Stimulated activated CD8-positive, alpha-beta memory T cell treated with anti-CD3 and anti-CD28 coated beads, Interleukin-7, amount 100 ng/mL, for 24 hours (primary cell): ENCODE data around the gene SLC26A9.

Source experiments
- DNase-seq: peaks from one replicate; pipeline ENCODE4 v3.0.0-alpha.2; 2020; ENCODE audit warnings: low read depth

Gene SLC26A9, protein sequence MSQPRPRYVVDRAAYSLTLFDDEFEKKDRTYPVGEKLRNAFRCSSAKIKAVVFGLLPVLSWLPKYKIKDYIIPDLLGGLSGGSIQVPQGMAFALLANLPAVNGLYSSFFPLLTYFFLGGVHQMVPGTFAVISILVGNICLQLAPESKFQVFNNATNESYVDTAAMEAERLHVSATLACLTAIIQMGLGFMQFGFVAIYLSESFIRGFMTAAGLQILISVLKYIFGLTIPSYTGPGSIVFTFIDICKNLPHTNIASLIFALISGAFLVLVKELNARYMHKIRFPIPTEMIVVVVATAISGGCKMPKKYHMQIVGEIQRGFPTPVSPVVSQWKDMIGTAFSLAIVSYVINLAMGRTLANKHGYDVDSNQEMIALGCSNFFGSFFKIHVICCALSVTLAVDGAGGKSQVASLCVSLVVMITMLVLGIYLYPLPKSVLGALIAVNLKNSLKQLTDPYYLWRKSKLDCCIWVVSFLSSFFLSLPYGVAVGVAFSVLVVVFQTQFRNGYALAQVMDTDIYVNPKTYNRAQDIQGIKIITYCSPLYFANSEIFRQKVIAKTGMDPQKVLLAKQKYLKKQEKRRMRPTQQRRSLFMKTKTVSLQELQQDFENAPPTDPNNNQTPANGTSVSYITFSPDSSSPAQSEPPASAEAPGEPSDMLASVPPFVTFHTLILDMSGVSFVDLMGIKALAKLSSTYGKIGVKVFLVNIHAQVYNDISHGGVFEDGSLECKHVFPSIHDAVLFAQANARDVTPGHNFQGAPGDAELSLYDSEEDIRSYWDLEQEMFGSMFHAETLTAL

DNA sequence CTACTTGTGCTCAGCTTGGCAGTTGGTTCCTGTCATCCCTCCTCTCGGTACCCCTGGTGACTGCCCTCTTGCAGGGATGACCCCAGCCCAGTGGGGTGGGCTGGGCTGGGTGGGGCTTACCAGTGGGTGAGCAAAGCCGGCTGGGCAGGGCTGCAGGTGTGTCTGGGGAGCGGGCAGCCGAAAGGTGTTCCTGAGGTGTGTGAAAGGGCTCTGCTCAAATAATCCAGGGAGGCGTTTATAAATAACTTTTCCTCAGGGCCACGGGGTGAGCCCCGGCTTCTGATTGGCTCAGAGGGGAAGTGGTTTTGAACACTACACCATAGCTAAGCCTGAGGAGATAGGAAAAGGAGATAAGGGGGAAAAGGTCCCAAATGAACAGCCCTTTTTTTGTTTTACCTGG is at the start of gene SLC26A9:
TSS of gene SLC26A9 (minus strand) at position 212 of the 400 bp plus-strand sequence. CDS start 7,636 bp downstream, outside the sequence.
- DNase-seq, result no peak

DNA sequence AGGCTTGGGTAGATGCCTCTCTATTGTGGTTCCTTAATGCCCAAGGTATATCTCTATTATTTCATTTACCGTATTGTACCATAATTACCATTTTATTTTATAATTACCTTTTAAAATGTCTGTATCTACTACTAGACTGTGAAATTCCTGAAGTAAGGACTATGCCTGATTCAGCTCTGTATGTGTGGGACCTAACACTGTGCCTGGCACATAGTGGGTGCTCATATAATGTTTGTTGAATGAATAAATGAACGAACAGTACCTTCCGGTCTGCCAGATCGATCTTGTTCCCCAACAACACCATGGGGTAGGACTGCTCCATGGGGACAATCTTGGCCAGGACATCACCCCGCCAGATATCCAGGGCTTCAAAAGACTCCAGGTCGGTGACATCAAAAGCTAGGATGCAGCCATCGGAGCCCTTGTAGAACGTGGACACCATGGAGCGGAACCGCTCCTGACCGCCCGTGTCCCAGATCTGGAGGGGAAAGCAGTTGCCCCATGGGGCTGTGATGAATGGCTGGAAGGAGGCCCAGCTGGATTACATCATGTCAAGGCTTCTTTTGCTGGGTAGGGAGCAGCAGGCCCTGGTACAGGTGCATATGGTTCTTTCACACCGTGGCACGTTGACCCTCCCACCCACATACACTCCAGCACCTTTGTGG is 49.1 kb upstream of the SLC26A9 start:
- no peak for DNase-seq

DNA sequence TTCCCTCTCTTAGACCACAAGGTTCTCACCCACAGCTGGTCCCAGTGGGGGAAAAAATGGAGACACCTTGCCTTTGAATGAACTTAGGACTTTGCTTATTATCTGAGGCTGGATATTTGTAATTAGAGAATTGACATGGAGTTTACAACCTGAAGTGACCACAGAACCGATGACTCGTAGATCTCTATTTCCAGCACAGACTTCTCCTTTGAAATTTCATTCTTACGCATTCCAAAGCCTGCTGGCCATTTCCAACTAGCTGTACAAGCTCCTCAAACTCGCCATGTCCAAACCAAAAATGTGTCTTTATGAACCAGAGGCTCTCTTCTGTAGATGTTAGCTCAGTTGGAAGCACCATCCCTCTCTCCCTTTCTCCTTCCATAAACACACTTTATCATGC is 48.0 kb upstream of the SLC26A9 start:
- DNase-seq, result no peak

DNA sequence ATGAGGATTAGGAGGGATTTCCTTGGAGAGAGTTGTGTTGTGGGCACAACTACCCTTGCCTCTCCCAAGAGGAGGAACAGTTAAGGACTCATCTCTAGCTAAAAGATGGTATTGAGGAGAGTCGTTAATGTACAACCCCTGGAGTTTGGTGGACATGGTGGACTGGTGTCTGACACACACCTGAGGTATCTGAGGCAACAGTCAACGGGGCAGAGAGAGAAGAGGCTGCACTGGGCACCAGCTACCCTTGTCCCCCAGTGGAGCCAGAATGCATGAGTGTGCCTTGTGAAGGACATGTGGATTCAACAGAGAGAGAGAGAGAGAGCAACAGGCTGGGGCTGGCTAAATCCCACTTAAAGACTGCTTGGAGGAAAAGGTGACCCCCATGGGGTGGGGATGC is 47.0 kb upstream of the SLC26A9 start:
- DNase-seq, result no peak

DNA sequence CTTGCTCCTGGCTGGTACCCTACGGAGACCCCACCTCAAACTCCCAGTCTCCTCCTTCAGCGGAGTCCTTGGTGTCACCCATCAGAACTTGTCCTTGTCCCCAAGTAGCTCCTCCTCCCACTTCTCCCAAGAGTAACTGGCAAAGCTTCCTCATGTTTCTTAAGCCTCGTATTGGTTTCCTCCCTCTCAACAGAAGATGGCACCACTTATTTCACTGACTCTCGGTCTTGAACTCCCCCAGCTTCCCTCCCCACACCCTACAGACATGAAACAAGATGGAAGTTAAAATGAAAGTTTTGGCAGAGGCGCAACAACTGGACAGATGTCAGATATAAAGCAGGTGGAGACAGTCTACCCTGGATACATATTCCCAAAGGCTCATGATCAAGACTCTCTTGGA is 46.5 kb upstream of the SLC26A9 start:
- DNase-seq, result no peak

DNA sequence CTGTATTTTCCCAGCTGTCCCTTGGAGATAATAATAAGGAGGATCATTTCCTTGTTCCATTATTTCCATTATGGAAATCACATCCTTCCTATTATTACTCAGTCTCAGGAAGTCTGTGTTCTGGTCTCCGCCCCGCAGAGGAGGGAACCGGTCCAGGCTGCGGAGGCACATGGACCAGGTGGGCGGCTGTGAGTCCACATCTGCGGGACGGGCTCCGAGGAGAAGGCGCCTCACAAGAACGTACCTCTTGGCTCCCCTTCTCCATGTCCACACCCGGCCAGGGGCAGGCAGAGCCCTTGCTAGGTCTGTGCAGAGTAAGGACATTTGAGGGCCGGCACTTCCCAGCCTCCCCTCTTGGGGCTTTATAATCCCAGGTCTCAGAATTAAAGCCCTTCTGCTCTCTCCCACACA is 45.3 kb upstream of the SLC26A9 start:
- DNase-seq, result no peak

DNA sequence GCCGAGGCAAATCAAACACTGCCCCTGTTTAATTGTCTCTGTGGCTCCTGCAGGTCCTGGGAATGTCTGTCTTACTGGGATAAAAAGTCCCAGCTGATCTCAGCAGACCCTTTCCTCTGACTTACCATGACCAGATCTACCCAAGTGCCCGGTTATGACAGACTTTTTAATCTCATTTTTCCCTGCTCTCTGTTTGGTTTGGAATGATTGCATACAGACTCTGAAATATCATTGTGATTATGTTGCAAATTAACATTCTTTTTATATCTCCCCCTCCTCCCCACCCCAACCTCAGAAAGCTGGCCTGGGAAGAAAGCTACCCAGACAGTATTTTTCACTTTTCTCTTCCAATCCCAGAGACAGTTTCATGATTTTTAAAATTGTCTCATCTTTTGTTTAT is 43.6 kb upstream of the SLC26A9 start:
- no peak for DNase-seq

DNA sequence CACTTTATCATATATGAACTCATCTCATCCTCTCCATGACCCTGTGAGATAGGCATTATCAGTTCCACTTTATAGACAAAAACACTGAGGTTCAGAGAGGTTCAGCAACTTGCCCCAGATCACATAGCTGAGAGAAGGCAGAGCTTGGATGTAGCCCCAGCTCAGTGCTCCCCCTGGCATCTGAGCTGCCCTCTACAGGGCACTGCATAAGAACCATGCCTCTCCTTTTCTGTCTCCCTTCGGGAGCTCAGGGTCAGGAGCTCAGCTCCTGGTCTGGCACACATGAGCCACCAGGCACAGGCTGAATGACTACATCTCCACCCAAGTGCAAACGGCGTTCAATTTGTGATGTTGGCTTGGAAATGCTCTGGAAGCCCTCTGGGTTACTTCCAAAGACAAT is 43.0 kb upstream of the SLC26A9 start:
- no peak for DNase-seq

DNA sequence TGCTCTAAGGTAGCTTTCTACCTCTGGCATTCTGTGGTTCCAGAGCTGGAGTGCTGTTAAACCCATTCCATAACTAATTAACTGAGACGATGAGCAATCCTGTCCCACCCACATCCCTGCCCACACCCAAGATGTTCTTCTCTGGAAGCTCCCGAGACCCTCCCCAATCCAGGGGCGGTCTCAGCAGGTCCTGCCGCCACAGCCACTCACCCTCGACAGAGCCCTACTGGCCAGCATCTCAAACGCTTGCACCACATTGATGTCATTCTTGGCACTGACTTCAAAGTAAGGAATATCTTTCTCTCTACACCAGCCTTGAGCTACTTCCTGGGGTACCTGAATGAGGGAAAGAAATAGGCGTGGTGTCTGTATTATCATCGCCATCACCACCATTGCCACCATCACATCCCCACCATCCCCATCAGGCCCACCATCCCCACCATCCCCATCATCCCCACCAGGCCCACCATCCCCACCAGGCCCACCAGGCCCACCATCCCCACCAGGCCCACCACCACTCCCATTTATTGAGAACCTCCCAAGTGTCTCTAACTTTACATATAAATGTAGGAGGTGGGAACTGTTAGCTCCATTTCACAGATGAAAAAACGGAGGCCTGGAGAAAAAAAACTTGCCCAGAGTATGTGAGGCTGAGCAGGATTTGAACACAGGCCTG is 42.2 kb upstream of the SLC26A9 start:
- no peak for DNase-seq

DNA sequence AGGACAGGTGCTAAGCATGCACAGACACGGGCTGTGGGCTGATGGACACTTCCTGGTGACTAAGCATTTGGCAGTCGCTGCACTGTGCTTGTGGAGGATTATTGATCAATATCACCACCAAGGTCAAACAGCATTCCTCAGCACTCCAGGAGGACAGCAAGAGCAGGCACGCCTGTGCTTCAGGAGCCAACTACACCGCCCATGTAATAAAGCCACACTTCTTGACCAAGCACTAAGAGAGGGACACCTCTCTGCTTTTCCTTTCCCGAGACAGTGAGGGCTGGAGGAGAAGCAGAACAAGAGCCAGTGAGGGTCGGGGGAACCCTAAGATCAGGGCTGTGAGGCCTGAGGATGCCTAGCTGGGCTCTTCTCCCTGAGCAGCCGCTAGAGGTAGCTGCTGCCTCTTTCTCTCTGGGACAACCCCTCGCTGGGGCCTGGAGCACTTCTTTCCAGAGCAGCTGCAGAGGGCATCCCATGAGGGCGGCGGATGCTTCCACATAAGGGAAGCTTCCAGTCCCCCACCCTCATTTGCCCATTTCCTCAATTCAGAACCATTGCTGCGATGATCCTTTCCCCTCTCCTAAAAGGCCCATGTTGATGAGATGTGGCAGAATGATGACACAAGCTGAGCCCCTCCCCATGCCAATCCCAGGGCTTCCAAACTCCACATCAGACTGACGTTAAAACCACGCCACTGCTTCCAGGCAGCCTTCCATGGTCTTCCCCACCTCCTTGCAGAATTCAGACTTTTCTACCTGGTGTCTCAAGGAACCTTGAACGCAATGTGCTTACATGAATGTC is 40.9 kb upstream of the SLC26A9 start:
- DNase-seq, result no peak

DNA sequence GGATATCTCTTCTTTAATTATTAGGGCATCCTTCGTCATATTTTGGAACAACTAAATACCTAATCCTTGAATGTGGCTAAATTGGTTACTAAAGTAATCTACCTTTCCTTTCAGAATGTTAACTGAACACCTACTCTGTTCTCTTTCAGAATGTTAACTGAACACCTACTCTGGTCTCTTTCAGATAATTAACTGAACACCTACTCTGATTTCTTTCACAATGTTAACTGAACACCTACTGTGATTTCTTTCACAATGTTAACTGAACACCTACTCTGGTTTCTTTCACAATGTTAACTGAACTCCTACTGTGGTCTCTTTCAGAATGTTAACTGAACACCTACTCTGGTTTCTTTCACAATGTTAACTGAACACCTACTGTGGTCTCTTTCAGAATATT is 38.0 kb upstream of the SLC26A9 start:
- DNase-seq, result no peak

DNA sequence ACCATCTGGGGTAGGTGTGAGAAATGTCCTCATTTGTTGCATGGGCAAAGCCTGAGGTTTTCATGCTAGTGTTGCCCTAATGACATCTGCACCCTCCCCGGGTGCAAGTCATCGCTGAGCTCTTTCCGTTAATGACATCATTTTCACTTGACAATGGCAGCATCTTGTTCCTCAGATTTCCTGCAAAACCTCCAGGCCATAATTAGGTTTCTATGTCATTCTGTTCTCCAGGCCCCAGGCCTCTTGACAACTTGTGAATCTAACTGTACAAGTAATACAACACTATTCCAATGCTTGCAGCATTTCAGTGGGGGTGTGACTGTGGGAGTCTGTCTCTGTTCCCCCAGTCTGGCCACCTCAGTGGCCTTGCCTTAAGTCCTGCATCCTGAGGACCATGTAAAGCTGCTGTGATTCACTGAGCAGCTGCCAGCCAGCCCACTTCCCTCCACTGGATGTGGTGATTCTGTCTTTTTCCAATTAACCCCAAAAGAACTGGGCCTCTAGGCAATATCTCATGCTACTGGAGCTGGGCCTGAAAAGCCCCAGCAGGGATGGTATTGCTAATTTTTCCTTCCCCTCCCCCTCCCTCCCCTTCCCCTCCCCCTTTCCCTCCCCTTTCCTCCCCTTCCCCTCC is 37.1 kb upstream of the SLC26A9 start:
- DNase-seq, result no peak

DNA sequence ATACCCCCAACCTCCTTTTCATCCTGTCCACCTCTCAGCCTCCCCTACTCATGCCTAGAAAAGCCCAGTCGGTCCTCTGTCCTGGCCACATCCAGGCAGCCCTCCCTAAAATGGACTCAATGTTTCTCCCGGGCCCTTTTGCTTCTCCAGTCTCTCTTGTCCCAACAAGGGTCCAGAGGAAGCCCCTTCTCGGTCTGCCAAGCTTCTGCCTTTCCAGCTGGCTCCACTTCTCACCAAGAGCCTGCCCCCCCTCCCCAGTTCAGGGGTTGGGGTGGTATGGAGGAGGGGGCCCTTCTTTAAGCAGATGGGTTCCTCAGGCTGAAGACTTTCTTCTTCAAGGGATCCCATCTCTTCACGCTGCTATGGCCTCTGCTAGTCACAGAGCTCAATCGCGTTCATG is 36.0 kb upstream of the SLC26A9 start:
- DNase-seq, result no peak

DNA sequence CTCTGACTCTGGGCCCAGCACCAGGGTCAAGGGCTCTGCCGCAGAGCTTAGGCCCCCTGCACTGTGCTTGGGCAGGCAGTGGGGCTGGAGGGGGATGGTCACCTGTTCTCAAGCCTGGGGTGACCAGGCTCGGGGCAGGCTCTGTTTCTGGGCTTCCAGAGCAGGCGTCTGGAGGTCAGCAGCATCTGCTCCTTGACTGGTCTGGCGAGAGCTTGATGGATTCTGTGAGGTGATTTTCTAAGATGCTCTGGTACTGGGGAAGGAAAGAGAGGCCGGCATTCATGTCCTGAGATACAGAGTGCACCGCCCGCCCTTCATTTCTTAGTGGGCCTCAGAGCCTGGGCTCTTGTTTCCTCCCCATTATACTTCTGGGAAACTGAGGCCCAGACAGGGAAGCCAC is 35.4 kb upstream of the SLC26A9 start:
- no peak for DNase-seq

DNA sequence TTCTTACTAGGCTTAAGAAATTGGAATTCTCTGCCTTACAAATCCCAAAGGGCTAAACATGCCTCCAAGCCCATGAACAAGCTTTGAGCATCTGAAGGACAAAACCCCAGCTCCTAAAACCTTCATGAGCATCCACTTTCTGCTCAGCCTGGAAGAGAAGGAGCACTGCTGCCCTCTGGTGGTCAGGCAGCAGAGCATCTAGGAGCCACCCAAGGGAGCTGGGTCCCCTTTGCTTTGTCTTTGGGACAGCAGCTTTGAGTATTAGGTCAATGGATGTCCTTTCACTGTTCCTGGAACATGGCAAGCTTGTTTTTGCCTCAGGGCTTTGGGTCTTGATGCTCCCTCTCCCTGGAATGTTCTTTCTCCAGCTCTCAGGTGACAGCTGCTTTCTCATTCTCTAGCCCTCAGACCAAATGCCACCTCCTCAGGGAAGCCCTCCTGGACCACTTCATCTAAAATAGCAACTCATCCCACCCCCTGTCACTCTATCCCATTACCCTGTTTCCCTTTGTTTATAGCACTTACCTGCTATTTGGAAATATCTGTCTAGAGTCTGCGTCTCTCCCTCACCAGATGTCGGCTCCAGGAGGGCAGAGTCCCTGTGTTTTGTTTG is 34.3 kb upstream of the SLC26A9 start:
- DNase-seq, result peak; percentile 52

DNA sequence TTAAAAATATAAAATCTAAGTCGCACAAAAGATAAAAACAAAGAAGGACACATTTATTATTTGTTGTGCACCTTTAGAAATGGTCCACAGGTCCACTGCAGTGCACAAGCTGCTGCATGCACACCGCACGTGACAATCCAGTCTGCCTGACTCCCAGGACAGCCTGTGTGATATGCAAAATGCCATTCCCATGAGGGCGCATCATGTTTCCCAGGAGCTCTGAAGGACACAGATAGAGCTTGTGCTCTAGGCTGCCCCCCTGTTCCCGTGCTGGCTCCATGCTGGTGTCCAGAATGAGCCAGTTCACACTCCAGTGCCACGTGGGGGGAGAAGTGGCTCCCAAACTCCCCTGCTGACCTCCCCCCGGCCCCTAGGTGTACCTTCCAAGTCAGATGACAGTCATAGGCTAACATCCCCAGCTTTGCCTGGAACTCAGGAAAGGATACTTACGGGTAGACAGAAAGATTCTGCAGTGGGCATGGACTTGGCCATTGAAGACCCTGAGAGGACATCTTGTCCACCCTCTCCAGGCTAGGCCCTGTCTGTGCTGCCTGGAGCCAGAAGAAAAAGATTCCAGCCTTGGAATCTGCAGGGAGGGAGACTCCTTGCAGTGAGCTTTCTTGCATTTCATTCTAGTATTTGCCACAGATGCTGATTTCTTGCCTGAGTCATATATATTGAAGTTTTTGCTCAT is 33.6 kb upstream of the SLC26A9 start:
- DNase-seq, result no peak

DNA sequence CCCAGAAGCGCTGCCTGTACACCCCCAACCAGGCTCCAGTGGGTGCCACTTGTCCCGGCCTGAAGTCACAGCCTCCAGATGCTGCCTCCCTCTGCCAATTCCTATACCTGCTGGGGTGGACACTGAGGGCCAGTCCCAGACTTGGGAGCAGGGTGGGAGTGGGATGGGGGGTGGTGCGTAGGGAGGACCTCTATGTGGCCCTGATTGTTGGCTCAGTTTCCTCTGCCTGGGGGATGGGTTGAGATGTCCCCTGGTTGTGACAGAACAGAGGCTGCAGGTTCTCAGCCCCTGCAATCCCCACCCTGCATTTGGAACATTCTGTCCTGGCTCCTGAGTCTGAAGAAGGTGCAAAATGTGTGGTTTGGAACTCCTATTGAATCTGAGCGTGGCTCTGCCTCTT is 32.8 kb upstream of the SLC26A9 start:
- DNase-seq, result no peak

DNA sequence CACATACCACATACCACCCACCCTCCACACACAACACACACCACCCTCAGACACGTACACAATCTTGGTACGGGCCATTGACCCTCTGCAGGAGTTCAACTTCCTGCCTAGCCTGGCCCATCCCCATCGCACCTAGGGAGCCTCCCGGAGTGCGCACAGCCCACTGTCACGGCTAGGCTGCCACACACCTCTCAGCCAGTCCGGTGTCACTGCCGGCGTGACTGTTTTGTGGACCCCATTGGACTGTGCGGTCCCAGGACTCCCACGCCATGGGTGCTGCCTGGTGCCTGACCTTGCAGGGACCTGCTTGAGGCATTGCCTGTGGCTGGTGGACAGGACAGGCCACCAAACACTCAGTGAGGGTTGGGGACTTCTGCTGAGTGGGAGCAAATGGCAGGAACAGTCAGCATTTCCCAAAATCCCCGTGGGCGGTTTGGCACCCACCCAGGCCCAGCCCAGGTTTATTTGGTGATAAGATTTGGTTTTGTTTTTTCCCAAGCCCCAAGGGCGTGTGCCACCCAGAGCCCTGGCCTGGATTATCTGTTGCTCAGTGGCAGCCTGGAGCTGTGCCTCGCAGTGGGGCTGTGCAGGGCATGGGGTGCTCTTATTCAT is 32.2 kb upstream of the SLC26A9 start:
- DNase-seq, result no peak

DNA sequence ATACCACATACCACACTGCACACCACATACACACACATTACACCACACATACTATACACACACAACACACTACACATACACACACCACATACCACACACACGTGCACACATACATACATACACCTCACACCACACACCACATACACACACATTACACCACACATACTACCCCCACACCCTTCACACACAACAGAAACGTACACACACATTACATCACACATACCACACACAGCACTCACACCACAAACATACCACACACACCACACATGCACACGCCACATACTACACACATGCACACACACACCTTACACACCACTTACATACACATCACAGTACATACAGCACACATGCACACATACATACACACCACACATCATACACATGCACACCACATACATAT is 31.5 kb upstream of the SLC26A9 start:
- no peak for DNase-seq
